Gastroesophageal sphincter (tissue), 3 donors: Measurements from ENCODE around the gene INSIG1.

ENCODE experiments used
- CTCF ChIP-seq, 4 experiments: fragments of 200-600 bp in 2 of 4; fragments of 450-650 bp in 2 of 4; sonication (generic) in 1 of 4; IDR thresholded peaks; one replicate each; pipeline ENCODE4 v1.5.1; 2017 to 2019; ENCODE audit warnings: antibody characterized with exemption in 4 of 4, mild to moderate bottlenecking in 2 of 4, moderate library complexity in 2 of 4
- POLR2A ChIP-seq, 2 donors: fragments of 450-650 bp; IDR thresholded peaks; one replicate each; pipeline ENCODE4 v1.6.1; 2017; ENCODE audit warnings: antibody characterized with exemption in 2 of 2, mild to moderate bottlenecking in 2 of 2, moderate library complexity in 1 of 2
- POLR2AphosphoS5 ChIP-seq: sonication (generic); formaldehyde crosslinking; IDR thresholded peaks from one replicate; pipeline ENCODE4 v1.6.1; 2017; ENCODE audit warnings: antibody characterized with exemption

- no peak for TF ChIP-seq CTCF (IDR thresholded peaks at IDR 0.05)
- TF ChIP-seq POLR2A (IDR thresholded peaks at IDR 0.05), result no peak
- no peak for TF ChIP-seq POLR2AphosphoS5
These were observed 55.7 kb downstream of the INSIG1 start for GRCh38 chr7:155353256-155353897.
